Glutamatergic neuron (in vitro differentiated cells): Measurements from ENCODE around the gene COX10. TPM values are rescaled to one million over a fixed set of nuclear protein-coding genes. Genes with fewer than 3 reads are reported as not detected.
A peak's percentile ranks its signal among the peaks of the same experiment; 100 is the strongest.

ENCODE experiments used
- DNase-seq: peaks from one replicate; pipeline ENCODE4 v3.0.0; 2022
- H3K27ac Mint-ChIP-seq: one replicate; pipeline ENCODE4 v1.8.0; 2020; ENCODE audit warnings: mild to moderate bottlenecking, mixed read lengths, inconsistent platforms; ENCODE audit not compliant: unreplicated experiment
- H3K27me3 Mint-ChIP-seq: one replicate; pipeline ENCODE4 v1.8.0; 2020; ENCODE audit warnings: mild to moderate bottlenecking, moderate library complexity, mixed read lengths, inconsistent platforms; ENCODE audit not compliant: unreplicated experiment
- H3K36me3 Mint-ChIP-seq: one replicate; pipeline ENCODE4 v1.8.0; 2020; ENCODE audit warnings: mild to moderate bottlenecking, mixed read lengths, inconsistent platforms; ENCODE audit not compliant: unreplicated experiment
- H3K4me1 Mint-ChIP-seq: one replicate; pipeline ENCODE4 v1.8.0; 2020; ENCODE audit warnings: mild to moderate bottlenecking, low read depth, mixed read lengths, inconsistent platforms; ENCODE audit not compliant: unreplicated experiment
- H3K4me3 Mint-ChIP-seq: one replicate; pipeline ENCODE4 v1.8.0; 2020; ENCODE audit warnings: mild to moderate bottlenecking, mixed read lengths, inconsistent platforms; ENCODE audit not compliant: unreplicated experiment
- H3K9me3 Mint-ChIP-seq: one replicate; pipeline ENCODE4 v1.8.0; 2020; ENCODE audit warnings: mild to moderate bottlenecking, moderate library complexity, mixed read lengths, inconsistent platforms; ENCODE audit not compliant: unreplicated experiment
- total RNA-seq: library from RNA; stranded (reverse); fragmentation: NEBNext Ultra II Directional; extraction: Animal tissue kit (Norgen Biotek cat#: 25700); gene quantifications from one replicate; pipeline ENCODE4 v1.2.1, GENCODE V29; 2021; ENCODE audit not compliant: unreplicated experiment
- TF ChIP-seq, protein P1 (sequence below): fragments of 200-600 bp; sonication (generic); IDR thresholded peaks from one replicate; pipeline ENCODE4 v1.5.0; 2021; ENCODE audit not compliant: partially characterized antibody, unreplicated experiment

The COX10 gene
- total RNA-seq, 1 donor from 2014 or later = 18.7 TPM

GRCh38 chr17:14070344-14070984 is 1.2 kb downstream of the COX10 start:
- TF ChIP-seq, protein P1, sequence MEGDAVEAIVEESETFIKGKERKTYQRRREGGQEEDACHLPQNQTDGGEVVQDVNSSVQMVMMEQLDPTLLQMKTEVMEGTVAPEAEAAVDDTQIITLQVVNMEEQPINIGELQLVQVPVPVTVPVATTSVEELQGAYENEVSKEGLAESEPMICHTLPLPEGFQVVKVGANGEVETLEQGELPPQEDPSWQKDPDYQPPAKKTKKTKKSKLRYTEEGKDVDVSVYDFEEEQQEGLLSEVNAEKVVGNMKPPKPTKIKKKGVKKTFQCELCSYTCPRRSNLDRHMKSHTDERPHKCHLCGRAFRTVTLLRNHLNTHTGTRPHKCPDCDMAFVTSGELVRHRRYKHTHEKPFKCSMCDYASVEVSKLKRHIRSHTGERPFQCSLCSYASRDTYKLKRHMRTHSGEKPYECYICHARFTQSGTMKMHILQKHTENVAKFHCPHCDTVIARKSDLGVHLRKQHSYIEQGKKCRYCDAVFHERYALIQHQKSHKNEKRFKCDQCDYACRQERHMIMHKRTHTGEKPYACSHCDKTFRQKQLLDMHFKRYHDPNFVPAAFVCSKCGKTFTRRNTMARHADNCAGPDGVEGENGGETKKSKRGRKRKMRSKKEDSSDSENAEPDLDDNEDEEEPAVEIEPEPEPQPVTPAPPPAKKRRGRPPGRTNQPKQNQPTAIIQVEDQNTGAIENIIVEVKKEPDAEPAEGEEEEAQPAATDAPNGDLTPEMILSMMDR = no peak
- Mint-ChIP-seq H3K4me3 (peak overlapping the region; percentile 96), H3K9me3 (no peaks in the 10 kb centered on the region), H3K27ac (no peak overlapping the region), H3K36me3 (no peaks in the 10 kb centered on the region), H3K4me1 (peaks cover 9% of the 10 kb centered on the region), H3K27me3 (no peaks in the 10 kb centered on the region)
- DNase-seq = no peak

DNA sequence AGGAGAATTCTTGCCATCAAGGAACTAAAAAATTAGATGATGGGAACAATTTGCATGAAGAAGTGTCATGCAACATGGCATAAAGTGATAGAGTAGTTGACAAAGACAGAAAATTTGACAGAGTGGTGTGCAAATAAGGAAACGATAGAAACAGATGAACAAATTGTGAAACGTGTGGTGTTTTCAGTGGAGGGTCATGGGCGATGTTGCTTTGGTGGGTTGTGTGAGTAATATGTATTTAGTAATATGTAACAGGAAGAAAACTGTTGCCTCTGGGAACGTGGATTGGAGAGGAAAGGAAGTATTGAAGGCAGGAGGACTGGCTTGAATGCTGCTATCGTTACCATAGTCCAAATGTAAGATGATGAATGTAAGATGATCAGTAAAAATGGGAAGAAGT is 3.6 kb downstream of the COX10 start:
- TF ChIP-seq, protein P1 = no peak
- H3K36me3 Mint-ChIP-seq = no peaks in the 10 kb centered on the region
- no peak overlapping the region for H3K27ac Mint-ChIP-seq
- no peak for DNase-seq
- H3K4me3 Mint-ChIP-seq = no peak overlapping the region
- no peaks in the 10 kb centered on the region for H3K9me3 Mint-ChIP-seq
- H3K4me1 Mint-ChIP-seq = peaks cover 9% of the 10 kb centered on the region
- no peaks in the 10 kb centered on the region for H3K27me3 Mint-ChIP-seq

DNA sequence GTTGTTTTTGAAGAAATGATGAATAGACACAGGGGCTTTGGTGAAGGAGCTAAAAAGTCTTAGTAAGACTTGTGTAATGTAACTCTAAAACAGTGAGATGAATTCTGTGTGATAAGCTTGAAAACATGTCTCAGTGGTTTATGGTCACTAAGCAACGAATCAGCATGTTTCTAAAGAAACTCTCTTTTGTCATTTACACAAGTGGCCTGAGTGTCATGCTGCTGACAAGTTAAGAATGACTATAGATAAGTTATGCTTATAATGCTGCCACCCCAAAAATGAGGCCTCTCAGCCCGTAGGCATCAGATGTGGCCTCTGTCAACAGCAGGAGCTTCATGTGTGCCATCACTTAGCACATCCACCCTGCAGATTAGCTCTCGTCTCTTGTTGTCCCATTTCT is 8.7 kb downstream of the COX10 start:
- DNase-seq = no peak
- TF ChIP-seq, protein P1 = no peak
- Mint-ChIP-seq H3K4me3 (no peak overlapping the region), H3K27ac (no peak overlapping the region), H3K27me3 (no peaks in the 10 kb centered on the region), H3K9me3 (no peaks in the 10 kb centered on the region), H3K36me3 (no peaks in the 10 kb centered on the region), H3K4me1 (no peaks in the 10 kb centered on the region)

DNA sequence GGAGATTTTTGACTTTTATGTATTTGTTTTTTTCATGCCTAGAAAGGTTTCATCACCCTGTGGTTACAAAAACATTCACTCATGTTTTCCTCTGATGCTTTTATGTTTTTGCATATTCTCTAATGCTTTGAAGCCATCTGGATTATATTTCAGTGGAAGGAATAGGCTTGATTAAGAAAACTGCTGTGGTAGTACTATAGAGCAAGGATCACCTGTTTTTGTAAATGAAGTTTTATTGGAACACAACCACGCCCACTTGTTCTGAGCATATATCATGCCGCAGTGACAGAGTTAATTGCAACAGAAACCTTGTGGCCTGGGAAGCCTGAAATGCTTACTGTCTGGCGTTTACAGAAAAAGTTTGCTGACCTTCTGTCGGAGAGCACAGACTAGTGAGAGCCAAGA is 11.5 kb downstream of the COX10 start:
- Mint-ChIP-seq H3K27ac (no peak overlapping the region), H3K4me3 (no peak overlapping the region), H3K36me3 (no peaks in the 10 kb centered on the region), H3K27me3 (no peaks in the 10 kb centered on the region), H3K4me1 (no peaks in the 10 kb centered on the region), H3K9me3 (no peaks in the 10 kb centered on the region)
- TF ChIP-seq, protein P1 = no peak
- DNase-seq = no peak

GRCh38 chr17:14082848-14083247 is 13.5 kb downstream of the COX10 start:
- H3K4me1 Mint-ChIP-seq = no peaks in the 10 kb centered on the region
- TF ChIP-seq, protein P1 = no peak
- no peak for DNase-seq
- H3K4me3 Mint-ChIP-seq = no peak overlapping the region
- no peaks in the 10 kb centered on the region for H3K36me3 Mint-ChIP-seq
- no peaks in the 10 kb centered on the region for H3K9me3 Mint-ChIP-seq
- H3K27me3 Mint-ChIP-seq = no peaks in the 10 kb centered on the region
- no peak overlapping the region for H3K27ac Mint-ChIP-seq
